Dedifferentiated amniotic fluid mesenchymal stem cell (primary cell): ENCODE results near the gene DLG3.
"Not testable (repeated sequence)": the region's sequence is repeated elsewhere in the genome, so short reads cannot be mapped to it uniquely, and the experiment has no call there.

Experiments used
- DNase-seq: peaks from one replicate; pipeline ENCODE4 v3.0.0-alpha.2; 2016; ENCODE audit errors: extremely low spot score

Gene DLG3

GRCh38 chrX:70476934-70477733 is 32.5 kb downstream of the DLG3 start:
- no peak for DNase-seq

GRCh38 chrX:70477734-70478075 is 33.1 kb downstream of the DLG3 start:
- DNase-seq: no peak

GRCh38 chrX:70478526-70479245 is 34.1 kb downstream of the DLG3 start:
- no peak for DNase-seq

DNA sequence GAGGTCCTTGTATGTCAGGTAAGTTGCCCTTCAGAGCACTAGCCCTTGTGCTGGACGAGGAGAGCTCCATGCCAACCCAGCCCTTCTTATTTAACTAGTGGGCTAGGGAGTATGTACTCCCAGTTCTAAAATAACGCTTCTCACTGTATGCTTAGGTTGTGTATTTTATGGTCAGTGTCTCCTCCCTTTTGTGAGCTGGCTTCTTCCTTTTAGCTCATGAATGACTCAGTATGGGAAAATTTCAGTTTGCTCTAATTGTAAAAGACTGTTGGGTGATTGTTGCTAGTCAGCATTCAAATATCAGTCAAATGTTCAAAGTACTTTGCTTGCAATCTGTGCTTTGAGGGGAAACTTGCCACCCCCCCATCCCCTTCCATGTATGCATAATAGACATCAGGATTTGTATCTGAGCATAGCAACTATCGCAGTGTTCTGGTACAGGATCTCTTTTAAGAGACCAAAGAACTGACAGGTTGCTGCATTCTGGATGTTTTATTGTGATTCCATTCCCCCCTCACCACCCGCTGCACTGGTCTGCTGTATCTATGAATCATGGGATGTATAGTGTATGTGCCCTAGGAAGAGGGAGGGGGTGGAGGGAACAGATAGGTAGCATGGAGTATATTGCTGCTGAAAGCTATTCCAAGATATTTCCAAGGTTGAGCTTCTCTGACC is 34.7 kb downstream of the DLG3 start:
- DNase-seq: peak; percentile 59

- DNase-seq: no peak
These were observed 35.5 kb downstream of the DLG3 start for GRCh38 chrX:70479922-70480659.

- DNase-seq: no peak
These were observed 36.0 kb downstream of the DLG3 start for GRCh38 chrX:70480660-70481018.

DNA sequence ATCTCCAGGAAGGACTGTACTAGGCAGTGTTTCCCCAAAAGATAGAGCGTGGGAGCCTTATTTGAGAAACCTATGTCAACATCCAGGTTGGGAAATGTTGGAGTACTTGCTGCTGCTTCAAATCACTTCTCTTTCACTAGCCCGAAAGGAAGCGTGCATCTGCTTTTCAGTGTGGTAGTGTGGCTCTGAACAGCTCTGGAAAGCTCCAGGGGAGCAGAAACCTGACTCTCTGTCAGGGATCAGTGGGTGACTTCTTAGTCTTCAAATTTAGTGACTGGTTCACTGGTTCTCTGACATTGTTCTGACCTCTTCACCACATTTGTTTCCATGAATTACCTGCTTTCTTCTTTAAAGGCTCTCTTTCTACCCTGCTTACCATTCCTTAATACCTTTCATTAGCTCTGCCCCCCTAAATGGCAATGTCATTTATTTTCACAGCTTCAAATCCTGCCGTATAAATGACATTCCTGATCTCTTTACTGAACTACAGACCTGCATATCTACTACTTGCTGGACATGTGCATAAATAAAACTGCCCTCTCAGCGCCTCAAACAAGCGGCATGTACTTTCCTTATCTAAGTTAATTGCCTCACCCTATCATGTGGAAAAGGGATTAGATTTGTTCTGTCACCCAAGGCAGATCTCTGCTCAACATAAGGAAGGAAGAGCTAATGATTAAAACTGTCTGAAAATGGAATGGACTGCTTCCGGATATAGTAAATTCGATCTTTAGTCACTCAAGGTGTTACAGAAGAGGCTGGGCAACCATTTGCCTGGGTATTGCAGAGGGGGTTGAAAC is 37.0 kb downstream of the DLG3 start:
- DNase-seq: no peak

DNA sequence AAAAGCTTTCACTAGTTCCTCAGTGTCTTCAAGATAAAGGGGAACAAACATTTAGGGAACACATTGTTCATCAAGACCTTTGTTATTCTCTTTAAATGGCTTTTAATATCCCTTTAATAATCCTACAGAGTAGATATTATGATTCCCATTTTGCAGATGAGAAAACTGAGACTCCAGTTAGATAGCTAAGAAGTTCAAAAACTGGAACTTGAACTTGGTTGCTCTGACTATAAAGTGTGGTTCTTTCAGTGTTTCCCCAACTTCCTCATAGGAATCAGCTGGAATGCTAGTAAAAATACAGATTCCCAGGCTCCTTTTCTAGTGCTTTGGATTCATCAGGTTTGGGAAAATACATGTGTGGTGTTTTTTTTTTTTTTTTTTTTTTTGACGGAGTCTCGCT is 37.7 kb downstream of the DLG3 start:
- DNase-seq: no peak

DNA sequence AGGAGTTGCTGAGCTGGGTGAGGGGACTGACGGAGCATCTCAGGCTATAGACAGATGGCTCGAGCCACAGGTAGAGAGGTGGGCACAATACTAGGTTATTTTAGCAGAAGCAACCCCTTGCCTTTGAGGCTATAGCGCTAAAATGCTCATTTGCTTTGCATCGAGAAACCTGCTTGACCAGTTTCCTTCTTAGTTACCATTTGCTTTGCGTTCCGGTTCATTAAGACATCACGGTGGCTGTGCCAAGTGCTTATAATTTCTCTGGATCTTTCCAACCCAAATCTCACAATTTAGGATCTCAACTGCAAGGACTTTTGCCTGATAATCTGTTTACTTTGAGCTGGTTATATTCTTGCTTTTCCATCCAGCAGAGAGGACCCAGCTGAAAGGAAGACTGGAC is 40.8 kb downstream of the DLG3 start:
- DNase-seq: no peak

DNA sequence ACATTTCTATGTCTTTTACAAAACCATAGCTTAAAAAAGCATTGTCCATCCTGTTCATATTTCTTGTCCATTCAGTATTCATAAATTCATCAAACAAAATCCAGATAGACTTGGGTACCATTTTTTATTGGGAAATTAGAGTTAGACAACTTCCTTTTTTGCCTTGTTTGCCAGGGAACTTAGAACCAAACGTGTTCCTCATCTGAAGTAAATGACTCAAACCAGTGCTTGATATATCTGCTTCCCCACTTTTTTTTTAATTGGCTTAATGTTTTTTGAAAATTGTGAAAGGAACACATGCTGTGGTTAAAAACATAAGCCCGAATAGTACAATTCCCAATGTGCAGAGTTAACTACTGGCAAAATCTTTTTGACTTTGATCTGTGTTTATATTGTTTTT is 44.2 kb downstream of the DLG3 start:
- no peak for DNase-seq

DNA sequence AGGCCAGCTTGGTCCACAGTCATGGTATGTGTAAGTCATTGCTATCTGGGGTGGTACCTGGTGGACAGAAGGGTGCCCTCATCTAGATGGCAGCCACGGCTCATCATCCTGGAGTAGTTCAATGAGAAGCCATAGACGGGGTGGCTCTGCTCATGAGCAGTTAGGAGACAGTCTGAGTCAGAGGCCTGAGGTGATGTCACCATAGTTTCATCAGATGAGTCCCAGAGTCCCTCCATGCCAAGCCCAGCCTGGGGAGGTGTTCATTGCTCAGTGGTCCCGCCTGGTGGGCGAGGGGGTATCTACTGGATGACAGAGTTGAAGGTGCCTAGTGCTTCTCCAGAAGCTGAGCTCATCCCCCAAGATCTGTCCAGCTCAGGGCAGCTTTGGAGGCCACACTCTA is 49.8 kb downstream of the DLG3 start:
- no peak for DNase-seq

DNA sequence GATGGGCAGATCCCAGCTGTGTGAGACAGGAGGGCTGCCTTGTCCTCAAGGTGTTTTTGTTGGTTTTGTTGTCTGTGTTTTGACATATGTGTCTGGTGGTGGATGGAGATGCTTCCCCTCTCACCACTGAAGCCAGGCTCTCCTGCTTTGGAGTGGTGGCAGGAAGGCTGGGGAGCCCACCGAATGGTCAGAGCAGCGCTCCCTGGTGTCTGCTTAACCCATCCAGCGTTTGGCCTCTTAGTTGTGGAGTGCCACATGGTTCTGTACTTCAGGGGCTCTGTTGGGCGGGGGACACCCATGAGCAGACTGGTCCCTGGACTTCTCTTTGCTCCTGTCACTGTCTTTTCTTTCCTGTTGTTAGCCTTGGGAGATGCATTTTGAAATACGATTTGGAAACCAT is 51.9 kb downstream of the DLG3 start:
- no peak for DNase-seq

DNA sequence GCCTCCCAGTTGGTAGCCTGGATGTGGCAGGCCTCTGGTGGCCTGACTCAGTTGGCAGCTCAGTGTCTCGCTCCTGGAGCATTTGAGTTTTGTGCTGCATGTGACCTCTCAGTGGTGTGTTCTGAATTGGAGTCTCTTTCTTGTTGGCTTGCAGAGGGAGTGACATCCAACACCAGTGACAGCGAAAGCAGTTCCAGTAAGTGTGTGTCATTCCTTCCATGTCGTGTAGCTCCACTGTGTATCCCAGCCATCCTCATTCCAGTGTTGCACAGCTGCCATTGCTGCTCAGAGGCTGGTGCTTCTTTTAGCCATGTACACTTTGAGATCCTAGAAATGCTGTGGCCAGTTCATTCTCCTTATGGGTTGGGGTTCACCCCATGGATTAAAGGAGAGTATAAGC is 52.4 kb downstream of the DLG3 start:
- no peak for DNase-seq

GRCh38 chrX:70498129-70498528 is 53.5 kb downstream of the DLG3 start:
- no peak for DNase-seq

GRCh38 chrX:70500826-70501225 is 56.2 kb downstream of the DLG3 start:
- no peak for DNase-seq

GRCh38 chrX:70504772-70505450 is 60.3 kb downstream of the DLG3 start:
- DNase-seq: no peak

DNA sequence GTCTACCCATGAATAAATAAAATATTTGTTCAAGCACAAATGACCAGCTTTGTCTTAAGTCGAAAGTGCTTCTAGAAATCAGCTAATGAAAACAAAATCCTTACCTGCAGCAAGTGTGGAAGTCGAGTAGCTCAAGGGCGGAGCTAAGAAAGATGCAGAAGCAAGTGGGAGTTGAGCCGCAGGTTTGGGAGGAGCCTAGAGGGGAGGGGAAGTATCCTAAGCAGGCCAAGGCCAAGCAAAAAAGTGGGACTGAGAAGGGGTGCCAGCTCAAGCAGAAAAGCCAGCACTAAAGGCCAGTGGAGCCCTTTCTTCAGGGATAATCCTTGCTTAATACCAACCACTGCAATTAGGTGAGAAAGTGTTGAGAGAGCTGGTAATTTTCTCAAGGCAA is 60.8 kb downstream of the DLG3 start:
- no peak for DNase-seq

GRCh38 chrX:70508296-70508911 is 63.8 kb downstream of the DLG3 start:
- DNase-seq: no peak

DNA sequence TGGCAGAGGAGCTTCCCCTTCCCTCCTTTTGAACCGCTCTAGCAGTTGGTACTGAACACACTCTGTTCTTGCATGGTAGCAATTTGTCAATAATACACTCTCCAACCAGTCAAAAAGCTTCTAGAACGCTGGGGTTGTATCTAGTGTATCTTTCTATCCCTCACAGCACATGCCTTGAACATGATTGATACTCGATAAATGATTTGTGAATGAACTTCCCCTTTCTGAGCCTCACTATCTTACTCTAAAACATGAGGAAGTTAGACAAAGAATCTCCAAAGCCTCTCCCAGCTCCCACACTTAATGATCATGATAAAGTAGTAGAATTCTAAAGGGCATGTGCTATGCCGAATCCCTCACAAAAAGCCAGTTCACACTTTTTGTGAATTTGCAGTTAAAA is 64.4 kb downstream of the DLG3 start:
- no peak for DNase-seq

DNA sequence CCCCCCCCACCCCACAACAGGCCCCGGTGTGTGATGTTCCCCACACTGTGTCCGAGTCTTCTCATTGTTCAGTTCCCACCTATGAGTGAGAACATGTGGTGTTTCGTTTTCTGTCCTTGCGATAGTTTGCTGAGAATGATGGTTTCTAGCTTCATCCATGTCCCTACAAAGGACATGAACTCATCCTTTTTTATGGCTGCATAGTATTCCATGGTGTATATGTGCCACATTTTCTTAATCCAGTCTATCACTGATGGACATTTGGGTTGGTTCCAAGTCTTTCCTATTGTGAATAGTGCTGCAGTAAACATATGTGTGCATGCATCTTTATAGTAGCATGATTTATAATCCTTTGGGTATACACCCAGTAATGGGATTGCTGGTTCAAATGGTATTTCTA is 70.6 kb downstream of the DLG3 start:
- not testable (repeated sequence) for DNase-seq

GRCh38 chrX:70515692-70516091 is 71.1 kb downstream of the DLG3 start:
- not testable (repeated sequence) for DNase-seq
